ENCODE results near the gene BMPR1A.

The BMPR1A gene

GRCh38 chr10:86857128-86857721 lies 100.8 kb downstream of the BMPR1A start:
- H3K4me2 ChIP-seq (ENCODE audit: low read length), result no peak overlapping the region
- no peaks in the 10 kb centered on the region for H3K4me1 ChIP-seq (ENCODE audit: control insufficient read depth, low read length)
- H3K36me3 ChIP-seq (ENCODE audit: control insufficient read depth, low read length), result no peaks in the 10 kb centered on the region
- H3K27me3 ChIP-seq (ENCODE audit: control insufficient read depth, low read length), result no peaks in the 10 kb centered on the region
- no peaks in the 10 kb centered on the region for H4K20me1 ChIP-seq (ENCODE audit: control insufficient read depth, insufficient read depth, low read depth, low read length)
- H3K4me3 ChIP-seq (ENCODE audit: low read length), result no peak overlapping the region
- no peak overlapping the region for H3K27ac ChIP-seq (ENCODE audit: low read depth, low read length)
- H3F3A ChIP-seq (ENCODE audit: control insufficient read depth, insufficient read depth), result no peaks in the 10 kb centered on the region
- no peaks in the 10 kb centered on the region for H3K9me3 ChIP-seq (ENCODE audit: control insufficient read depth, insufficient read depth, low read length)
- no peak for TF ChIP-seq CTCF (IDR thresholded peaks at IDR 0.05; ENCODE audit: low read depth, low read length, poor library complexity, severe bottlenecking)
- no peak for TF ChIP-seq EZH2phosphoT487 (IDR thresholded peaks at IDR 0.05; ENCODE audit: borderline replicate concordance, low read length)
- no peaks in the 10 kb centered on the region for H3K9me2 ChIP-seq (replicated peaks; ENCODE audit: control insufficient read depth, low read length)
- H3K79me2 ChIP-seq (ENCODE audit: control insufficient read depth, low read length), result no peaks in the 10 kb centered on the region

DNA sequence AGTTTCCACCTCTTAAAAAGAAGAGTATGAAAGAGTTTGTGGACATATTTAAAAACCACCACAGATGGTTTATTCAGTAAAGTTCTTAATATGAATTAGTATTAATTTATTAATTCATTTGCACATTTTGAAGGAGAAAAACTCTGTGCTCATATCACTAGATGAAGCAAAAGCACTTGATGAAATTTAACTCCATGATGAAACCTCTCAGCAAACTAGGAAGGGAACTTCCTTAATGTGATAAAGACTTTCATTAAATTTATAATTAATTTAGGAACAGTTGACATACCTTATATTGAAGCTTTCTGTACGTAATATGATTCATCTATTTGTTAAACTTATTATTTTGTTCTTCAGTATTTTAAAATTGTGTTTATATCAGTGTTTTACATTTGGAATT lies 101.6 kb downstream of the BMPR1A start:
- Histone ChIP-seq H3K27ac (ENCODE audit: low read depth, low read length) (no peak overlapping the region), H3K4me3 (ENCODE audit: low read length) (no peak overlapping the region), H3K4me2 (ENCODE audit: low read length) (no peak overlapping the region), H3K9me2 (replicated peaks; ENCODE audit: control insufficient read depth, low read length) (no peaks in the 10 kb centered on the region), H3K9me3 (ENCODE audit: control insufficient read depth, insufficient read depth, low read length) (no peaks in the 10 kb centered on the region), H3F3A (ENCODE audit: control insufficient read depth, insufficient read depth) (no peaks in the 10 kb centered on the region), H3K4me1 (ENCODE audit: control insufficient read depth, low read length) (no peaks in the 10 kb centered on the region), H3K27me3 (ENCODE audit: control insufficient read depth, low read length) (no peaks in the 10 kb centered on the region), H4K20me1 (ENCODE audit: control insufficient read depth, insufficient read depth, low read depth, low read length) (no peaks in the 10 kb centered on the region), H3K79me2 (ENCODE audit: control insufficient read depth, low read length) (no peaks in the 10 kb centered on the region), H3K36me3 (ENCODE audit: control insufficient read depth, low read length) (no peaks in the 10 kb centered on the region)
- TF ChIP-seq EZH2phosphoT487 (IDR thresholded peaks at IDR 0.05; ENCODE audit: borderline replicate concordance, low read length) (no peak), CTCF (IDR thresholded peaks at IDR 0.05; ENCODE audit: low read depth, low read length, poor library complexity, severe bottlenecking) (no peak)

- peaks cover 2% of the 10 kb centered on the region; the same call in 1 of the 2 replicates for H3K27me3 ChIP-seq (ENCODE audit: control insufficient read depth, low read length)
- no peaks in the 10 kb centered on the region for H3K79me2 ChIP-seq (ENCODE audit: control insufficient read depth, low read length)
- no peak overlapping the region for H3K4me2 ChIP-seq (ENCODE audit: low read length)
- no peaks in the 10 kb centered on the region for H3K9me2 ChIP-seq (replicated peaks; ENCODE audit: control insufficient read depth, low read length)
- H3K4me3 ChIP-seq (ENCODE audit: low read length), result no peak overlapping the region
- no peaks in the 10 kb centered on the region for H3K36me3 ChIP-seq (ENCODE audit: control insufficient read depth, low read length)
- no peaks in the 10 kb centered on the region for H3F3A ChIP-seq (ENCODE audit: control insufficient read depth, insufficient read depth)
- H3K4me1 ChIP-seq (ENCODE audit: control insufficient read depth, low read length), result no peaks in the 10 kb centered on the region
- H3K27ac ChIP-seq (ENCODE audit: low read depth, low read length), result no peak overlapping the region
- no peak for TF ChIP-seq EZH2phosphoT487 (IDR thresholded peaks at IDR 0.05; ENCODE audit: borderline replicate concordance, low read length)
- TF ChIP-seq CTCF (IDR thresholded peaks at IDR 0.05; ENCODE audit: low read depth, low read length, poor library complexity, severe bottlenecking), result no peak
- no peaks in the 10 kb centered on the region for H3K9me3 ChIP-seq (ENCODE audit: control insufficient read depth, insufficient read depth, low read length)
- H4K20me1 ChIP-seq (ENCODE audit: control insufficient read depth, insufficient read depth, low read depth, low read length), result no peaks in the 10 kb centered on the region
Observed at GRCh38 chr10:86861351-86861750, 104.9 kb downstream of the BMPR1A start.

Measured in DOHH2 (cell line).